Right lung (tissue), 5 donors: ENCODE results near the gene ALX1. TPM values are rescaled to one million over a fixed set of nuclear protein-coding genes. Genes with fewer than 3 reads are reported as not detected.
"Not testable (repeated sequence)": the region's sequence is repeated elsewhere in the genome, so short reads cannot be mapped to it uniquely, and the experiment has no call there.

Experiments used
- DNase-seq, 2 donors: peaks; one replicate each; pipeline ENCODE4 v3.0.0-alpha.2; 2013
- polyA plus RNA-seq, 5 donors: library from polyadenylated mRNA; unstranded; fragments of 120-200 nt; gene quantifications; one replicate each; pipeline versions ENCODE4 v1.2.1 to v1.2.3, GENCODE V29; 2013; ENCODE audit warnings: inconsistent platforms in 1 of 5, low replicate concordance in 1 of 5; ENCODE audit not compliant: insufficient read length in 5 of 5, insufficient read depth in 1 of 5

The ALX1 gene
- polyA plus RNA-seq, 5 donors = 0.28 TPM; not detected in 4

DNA sequence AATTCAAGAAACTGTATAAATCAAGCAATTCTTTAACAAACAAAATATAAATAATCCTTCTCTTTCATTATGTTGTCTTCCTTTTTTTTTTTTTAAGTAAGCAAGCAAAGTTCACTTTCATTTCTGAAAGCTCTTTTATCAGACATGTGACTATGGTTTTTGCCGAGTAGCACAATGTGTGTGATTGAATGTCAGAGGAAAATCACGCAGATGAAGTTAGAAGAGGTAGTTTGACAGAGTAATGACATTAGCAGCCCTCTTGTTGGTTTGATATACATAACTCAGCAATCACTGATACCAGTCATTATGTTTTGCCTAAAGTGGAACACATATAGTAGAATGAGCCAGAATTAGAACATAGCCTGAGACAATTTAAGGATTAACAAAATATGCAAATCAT is 19.0 kb downstream of the ALX1 start:
- DNase-seq = no peak

GRCh38 chr12:85301051-85301450 is 21.0 kb downstream of the ALX1 start:
- DNase-seq = no peak

DNA sequence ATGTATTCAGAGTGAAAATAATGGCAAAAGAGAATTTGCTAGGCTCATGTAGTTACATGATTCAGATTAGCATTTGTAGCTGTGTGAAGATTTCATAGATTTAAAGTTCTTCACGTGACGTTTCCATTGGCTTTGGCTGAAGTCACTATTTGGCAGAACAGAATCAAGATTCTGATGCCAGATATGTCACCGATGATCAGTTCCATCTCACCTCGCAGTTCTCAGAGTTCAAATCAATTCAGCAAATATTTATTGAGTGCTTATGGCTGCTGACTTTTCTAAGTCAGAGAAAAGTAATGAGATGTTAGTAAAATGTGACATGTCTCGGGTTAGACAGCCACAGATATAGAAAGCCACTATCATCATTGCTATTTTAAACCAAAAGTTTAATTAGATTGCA is 28.4 kb downstream of the ALX1 start:
- DNase-seq = no peak

DNA sequence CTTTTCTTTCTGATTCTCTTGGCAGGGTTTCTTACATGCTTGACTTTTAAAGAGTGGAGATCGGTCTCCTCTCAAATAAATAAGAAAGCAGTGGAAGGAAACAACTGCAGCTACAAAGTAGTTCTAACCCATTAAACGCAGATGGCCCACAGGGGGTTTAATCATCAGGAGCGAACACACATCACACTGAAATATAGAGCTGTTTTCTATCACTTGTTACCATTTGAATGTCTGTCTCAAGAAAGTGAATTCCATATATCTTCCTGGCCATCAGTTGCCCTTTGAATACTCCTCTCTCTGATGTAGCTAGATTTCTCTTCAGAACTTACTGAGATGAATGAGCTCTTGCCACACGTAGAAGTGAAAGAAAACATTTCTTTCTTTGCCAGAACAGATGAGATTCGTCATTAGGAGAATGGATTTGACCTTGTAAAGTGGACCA is 29.1 kb downstream of the ALX1 start:
- no peak for DNase-seq

DNA sequence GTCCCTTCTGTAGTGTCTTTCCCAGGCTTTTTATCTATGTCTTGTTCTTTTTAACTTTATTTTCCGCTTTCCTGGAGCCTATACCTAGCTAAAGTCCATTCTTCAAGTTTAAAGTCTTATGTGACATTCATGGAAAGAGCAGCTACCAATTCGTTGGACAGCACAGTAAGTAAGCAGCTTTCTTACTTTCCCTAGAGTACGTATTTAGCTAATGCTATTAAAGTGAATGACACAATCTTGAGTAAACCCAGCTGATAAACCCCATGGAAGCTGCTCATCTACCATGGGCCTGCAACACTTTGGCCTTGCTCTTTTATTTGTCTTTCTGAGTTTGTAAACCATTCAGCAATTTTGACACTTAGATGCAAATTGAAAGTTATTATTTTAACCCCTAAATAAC is 30.0 kb downstream of the ALX1 start:
- DNase-seq = no peak

GRCh38 chr12:85310456-85311076 is 30.5 kb downstream of the ALX1 start:
- no peak for DNase-seq

DNA sequence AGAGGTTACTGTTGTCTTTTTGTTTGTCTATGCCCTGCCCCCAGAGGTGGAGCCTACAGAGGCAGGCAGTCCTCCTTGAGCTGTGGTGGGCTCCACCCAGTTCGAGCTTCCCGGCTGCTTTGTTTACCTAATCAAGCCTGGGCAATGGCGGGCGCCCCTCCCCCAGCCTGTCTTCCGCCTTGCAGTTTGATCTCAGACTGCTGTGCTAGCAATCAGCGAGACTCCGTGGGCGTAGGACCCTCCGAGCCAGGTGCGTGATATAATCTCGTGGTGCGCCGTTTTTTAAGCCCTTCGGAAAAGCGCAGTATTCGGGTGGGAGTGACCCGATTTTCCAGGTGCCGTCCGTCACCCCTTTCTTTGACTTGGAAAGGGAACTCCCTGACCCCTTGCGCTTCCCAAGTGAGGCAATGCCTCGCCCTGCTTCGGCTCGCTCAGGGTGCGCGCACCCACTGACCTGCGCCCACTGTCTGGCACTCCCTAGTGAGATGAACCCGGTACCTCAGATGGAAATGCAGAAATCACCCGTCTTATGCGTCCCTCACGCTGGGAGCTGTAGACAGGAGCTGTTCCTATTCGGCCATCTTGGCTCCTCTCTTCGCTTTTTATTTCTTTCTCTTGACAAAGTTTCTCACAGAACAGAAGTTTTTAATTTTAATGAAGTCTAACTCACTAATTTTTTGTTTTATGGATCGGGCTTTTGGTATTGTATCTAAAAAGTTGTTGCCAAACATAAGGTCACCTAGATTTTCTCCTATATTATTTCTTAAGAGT is 38.0 kb downstream of the ALX1 start:
- DNase-seq = not testable (repeated sequence)

- peak; percentile 20 to 27 for DNase-seq
Observed at GRCh38 chr12:85322715-85323114, 42.7 kb downstream of the ALX1 start.

DNA sequence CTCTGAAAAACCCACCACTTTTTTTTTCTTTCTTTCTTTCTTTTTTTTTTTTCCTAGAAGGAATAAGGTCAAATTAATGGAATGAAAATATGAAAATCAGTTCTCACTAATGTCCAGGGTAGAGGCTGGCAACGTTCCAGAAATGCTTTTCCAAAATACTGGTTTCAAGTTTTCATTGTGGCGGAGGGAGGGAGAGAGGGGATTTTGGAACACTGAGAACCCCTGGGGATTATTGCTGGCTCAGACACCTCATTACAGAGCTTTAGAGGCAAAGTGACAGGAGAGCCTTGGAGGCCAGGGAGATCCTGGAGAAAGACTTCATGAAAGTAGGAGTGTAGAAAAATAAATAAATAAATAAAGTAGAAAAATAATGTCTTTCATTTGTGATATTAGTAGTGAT is 45.4 kb downstream of the ALX1 start:
- DNase-seq = no peak

DNA sequence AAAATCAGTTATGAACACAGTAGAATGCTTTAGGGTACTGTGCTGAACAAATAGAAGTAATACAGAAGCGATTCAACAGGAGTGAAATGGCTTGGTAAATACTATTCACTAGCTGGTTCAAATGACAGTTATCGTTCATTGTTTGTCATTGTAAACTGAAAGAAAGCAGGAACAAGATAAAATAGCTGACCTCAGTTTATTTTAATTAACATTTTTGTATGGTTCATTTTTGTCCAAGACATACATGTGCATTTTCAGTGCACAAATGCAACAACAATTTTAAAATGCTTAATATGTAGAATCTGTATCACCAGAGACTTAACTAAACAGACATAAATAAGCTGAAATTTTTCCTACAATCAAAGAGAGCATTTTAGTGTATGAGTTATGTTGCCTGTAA is 49.9 kb downstream of the ALX1 start:
- no peak for DNase-seq

GRCh38 chr12:85348779-85349178 is 68.8 kb downstream of the ALX1 start:
- DNase-seq = no peak

DNA sequence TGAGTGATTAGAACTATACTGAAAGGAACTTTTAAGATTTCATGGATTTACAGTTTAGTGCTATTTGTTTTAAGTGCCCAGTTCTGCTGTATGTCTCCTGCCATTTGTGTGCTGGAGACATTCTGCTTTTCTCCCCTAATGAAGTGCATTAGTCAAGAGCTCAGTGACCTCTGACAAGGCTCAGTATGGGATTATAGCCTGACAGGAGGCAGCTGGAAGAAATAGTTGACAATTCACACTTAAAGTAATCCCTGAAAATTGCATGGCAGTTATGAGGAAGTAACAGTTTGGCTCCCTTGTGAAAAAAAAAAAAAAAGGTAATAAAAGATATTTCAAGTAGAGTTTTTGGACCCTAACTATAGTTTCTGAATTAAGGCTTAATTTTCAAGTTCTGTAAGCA is 70.3 kb downstream of the ALX1 start:
- DNase-seq = peak in 1 of 2 donors; percentile 26

Other genes with a start within 250 kb of the ALX1 start
- gene TSPAN19, start 243.9 kb upstream of the ALX1 start, polyA plus RNA-seq = 1 to 10 TPM in 4 of 5 donors, under 1 TPM in 1; 0.38 to 2.9 (median 1.8) TPM
- gene LRRIQ1, start 243.9 kb upstream of the ALX1 start, polyA plus RNA-seq = 10 to 100 TPM in 3 of 5 donors, 1 to 10 TPM in 2; 8.6 to 13.8 (median 10.6) TPM